ENCODE data around the gene TMPO. TPM values are rescaled to one million over a fixed set of nuclear protein-coding genes. Genes with fewer than 3 reads are reported as not detected.
"Not testable (repeated sequence)": the region's sequence is repeated elsewhere in the genome, so short reads cannot be mapped to it uniquely, and the experiment has no call there.

The TMPO gene
- total RNA-seq, 1 donor from 2014 or later = 356 TPM

DNA sequence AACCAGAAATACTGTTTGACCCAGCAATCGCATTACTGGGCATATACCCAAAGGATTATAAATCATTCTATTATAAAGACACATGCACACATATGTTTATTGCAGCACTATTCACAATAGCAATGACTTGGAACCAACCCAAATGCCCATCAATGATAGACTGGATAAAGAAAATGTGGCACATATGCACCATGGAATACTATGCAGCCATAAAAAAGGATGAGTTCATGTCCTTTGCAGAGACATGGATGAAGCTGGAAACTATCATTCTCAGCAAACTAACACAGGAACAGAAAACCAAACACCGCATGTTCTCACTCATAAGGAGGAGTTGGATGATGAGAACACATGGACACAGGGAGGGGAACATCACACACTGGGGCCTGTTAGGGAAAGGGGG is 61.4 kb downstream of the TMPO start:
- intact Hi-C loops (cut with micrococcal nuclease) = not testable (repeated sequence)

DNA sequence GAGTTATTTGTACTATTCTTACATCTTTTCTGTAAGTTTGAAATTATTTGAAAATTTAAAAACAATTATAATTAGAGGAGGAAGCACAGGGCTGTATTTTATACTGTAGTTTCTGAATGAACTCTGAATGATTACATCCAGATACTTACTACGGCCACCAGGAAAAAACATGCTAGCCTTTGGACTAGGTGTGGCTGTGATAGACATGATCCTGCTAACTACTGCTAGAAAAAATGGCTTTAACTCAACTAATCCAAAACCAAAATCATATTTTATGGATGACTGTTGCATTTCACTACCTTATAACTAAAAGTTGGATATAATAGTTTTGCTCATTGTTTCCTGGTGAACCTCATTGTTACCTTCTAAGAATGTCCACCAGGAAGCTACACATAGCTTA is 63.0 kb downstream of the TMPO start:
- intact Hi-C loops (cut with micrococcal nuclease) = no loop called here

DNA sequence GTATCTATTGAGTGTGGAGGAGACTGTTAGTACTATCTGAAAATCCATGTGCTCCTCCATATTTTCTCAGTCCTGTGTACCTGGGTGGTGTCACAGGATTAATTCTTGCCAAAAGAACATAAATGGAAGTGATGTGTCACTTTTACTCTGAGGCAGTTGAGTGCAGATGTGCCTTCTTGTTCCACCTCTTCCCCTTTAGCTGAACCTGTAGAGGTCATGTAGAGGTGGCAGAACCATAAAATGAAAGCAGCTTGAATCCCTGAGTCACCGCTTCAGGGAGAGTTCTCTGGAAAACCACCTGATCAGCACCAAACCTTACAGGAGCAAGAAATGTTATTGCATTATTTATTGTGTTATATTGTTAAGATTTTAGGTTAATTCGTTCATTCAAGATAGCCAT is 63.4 kb downstream of the TMPO start:
- intact Hi-C loops (cut with micrococcal nuclease) = no loop called here

DNA sequence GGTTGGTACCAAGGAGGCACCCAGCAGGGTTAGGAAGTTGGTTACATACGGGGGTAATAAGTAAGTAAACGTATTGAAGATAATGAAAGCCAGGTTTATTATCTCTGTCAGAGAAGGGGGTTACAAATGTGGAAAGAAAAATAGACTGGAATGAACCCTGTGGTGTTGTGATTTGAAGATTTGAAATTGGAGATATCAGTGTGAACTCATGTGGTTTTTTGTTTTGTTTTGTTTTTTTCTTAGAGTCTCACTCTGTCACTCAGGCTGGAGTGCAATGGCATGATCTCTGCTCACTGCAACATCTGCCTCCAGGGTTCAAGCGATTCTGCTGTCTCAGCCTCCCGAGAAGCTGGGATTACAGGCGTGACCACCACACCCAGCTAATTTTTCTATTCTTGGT is 64.0 kb downstream of the TMPO start:
- intact Hi-C loops (cut with micrococcal nuclease) = no loop called here

DNA sequence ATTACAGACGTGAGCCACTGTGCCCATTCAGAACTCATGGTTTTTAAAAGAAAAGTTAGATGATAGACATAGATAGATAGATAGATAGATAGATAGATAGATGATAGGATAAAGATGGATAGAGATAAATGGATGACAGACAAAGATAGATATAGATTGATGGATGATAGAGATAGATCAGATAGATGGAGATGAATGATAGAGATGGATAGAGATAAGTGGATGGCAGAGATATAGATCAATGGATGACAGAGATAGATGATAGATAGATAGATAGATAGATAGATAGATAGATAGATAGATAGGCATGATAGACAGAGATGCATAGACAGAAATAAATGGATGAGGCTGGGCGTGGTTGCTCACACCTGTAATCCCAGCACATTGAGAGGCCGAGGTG is 64.4 kb downstream of the TMPO start:
- intact Hi-C loops (cut with micrococcal nuclease) = no loop called here

DNA sequence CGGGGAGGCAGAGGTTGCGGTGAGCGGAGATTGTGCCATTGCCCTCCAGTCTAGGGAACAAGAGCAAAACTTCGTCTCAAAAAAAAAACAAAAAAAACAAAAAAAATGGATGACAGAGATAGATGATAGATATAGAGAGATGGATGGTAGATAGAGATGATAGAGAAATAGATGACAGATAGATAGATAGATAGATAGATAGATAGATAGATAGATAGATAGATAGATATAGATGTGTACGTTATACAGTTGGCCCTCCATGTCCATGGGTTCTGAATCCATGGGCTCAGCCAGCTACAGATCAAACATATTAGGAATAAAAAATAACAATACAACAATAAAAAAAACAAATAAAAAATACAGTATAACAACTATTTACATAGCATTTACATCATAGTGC is 65.3 kb downstream of the TMPO start:
- intact Hi-C loops (cut with micrococcal nuclease) = no loop called here

GRCh38 chr12:98581101-98581500 is 65.7 kb downstream of the TMPO start:
- intact Hi-C loops (cut with micrococcal nuclease) = no loop called here

- intact Hi-C loops (cut with micrococcal nuclease) = no loop called here
Measured at GRCh38 chr12:98582093-98582492, 66.7 kb downstream of the TMPO start.

DNA sequence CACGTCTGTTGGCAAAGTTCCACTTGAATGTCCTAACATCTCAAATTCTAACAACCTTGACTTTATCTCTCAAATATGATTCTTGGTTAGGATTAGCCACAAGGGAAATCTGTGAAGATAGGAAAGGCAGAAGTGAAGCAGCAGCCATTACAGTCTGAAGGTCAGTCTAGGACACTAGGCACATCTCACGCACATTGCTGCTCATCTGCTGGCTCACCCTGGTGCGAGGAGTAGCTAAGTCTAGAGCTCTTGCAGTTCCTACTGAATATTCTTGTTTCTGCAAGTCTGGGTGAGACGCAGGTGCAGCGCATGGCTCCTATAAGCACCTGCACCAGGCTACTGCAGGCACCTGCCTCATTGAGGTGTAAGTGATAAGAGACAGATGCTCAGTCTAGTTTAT is 71.7 kb downstream of the TMPO start:
- intact Hi-C loops (cut with micrococcal nuclease) = loop anchor here (5.0 kb wide), 1 partner anchor 1865 kb away; no protein-coding TSS in a partner anchor

DNA sequence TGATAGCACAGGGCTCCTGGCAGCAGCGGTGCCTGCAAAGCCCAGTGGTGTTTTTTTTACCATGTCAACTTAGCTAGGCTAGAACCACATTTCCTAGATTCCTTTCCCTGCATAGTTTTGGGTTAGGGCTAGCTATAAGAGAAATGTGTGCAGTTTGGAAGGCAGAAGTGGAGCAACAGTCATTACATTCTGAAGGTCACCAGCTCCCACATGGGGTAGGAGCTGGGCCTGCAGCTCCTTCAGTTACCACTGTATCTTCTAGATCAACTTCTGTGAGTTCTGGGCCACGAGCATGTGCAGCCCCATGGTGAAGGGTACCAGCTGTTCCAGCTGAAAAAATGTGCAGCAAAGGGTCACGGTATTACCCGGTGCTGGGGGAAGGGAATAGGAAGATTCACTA is 75.8 kb downstream of the TMPO start:
- intact Hi-C loops (cut with micrococcal nuclease) = no loop called here

- intact Hi-C loops (cut with micrococcal nuclease) = loop anchor here (1.0 to 2.0 kb wide), 6 partner anchors 27 to 1686 kb away; partner anchors contain the start of genes APAF1, DEPDC4, NEDD1 and SCYL2
Measured at GRCh38 chr12:98592825-98593322, 77.5 kb downstream of the TMPO start.

DNA sequence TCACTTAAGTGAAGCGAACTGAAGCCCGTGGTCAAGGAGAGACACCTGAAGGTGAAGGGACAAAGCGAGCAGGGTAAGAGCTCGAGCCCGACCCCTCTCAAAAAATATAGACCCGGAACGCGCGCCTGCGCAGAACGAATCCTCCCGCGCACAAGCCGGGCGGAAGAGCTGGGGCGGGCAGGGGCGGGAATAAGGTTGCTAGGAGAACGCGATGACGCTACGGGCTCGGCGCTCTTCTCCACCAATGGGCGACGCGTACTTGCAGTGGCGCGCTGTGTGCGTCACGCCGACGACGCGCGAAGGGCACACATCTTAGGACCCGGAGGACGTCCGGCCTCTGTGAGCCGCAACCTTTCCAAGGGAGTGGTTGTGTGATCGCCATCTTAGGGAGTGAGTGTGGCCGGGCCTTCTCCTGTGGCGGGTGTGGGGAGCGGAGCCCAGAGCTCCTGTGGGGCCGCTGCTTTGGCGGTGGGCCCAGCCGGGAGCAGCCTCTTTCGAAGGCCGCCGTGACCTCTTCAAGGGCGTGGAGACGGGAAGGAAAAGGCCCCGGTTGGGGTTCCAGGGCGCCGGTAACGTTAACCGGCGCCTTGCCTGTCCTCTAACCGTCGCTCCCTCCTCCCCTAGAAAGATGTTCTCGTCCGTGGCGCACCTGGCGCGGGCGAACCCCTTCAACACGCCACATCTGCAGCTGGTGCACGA is 78.1 kb downstream of the TMPO start, which contains the start of gene SLC25A3:
SLC25A3 (plus strand) TSS at position 336 of the 699 bp plus-strand sequence; CDS start at position 629, 293 bp downstream.
- intact Hi-C loops (cut with micrococcal nuclease) = loop anchor here (1.0 to 2.0 kb wide), 6 partner anchors 27 to 1687 kb away; partner anchors contain the start of genes APAF1, DEPDC4, NEDD1 and SCYL2

DNA sequence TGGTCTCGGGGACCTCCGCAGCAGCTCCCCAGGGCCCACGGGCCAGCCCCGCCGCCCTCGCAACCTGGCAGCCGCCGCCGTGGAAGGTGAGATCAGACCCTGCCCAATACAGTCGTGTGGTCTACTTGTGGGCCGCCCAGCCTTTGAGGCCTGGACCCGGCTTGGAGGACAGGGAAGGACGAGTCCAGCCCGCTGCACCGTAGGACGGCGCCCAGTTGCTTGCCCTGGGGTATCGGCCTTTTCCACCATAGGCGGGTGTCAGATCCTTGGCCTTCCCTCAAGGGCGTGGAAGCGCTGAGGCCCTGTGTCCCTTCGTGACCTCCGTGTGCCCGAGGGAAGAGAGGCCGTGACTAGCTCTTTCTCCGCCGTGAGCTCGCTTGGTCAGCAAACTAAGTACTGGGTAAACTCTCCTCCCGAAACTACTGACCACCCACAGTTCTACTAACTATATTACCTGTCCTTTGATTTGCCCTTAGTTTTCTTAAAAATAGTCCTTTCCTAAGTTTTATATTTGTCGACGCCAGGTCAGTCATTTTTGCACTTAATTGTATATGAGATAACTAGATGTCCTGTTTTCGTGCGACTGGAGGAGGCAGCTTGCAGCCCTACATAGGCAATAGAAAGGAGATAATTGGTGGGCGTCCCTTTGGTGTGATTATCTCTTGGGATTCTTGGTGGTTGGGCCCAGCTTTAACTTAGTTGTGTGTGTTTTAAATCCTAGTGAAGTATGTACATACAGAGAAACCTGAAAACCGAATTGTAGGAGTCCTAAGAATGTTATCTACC is 78.9 kb downstream of the TMPO start:
- intact Hi-C loops (cut with micrococcal nuclease) = no loop called here

DNA sequence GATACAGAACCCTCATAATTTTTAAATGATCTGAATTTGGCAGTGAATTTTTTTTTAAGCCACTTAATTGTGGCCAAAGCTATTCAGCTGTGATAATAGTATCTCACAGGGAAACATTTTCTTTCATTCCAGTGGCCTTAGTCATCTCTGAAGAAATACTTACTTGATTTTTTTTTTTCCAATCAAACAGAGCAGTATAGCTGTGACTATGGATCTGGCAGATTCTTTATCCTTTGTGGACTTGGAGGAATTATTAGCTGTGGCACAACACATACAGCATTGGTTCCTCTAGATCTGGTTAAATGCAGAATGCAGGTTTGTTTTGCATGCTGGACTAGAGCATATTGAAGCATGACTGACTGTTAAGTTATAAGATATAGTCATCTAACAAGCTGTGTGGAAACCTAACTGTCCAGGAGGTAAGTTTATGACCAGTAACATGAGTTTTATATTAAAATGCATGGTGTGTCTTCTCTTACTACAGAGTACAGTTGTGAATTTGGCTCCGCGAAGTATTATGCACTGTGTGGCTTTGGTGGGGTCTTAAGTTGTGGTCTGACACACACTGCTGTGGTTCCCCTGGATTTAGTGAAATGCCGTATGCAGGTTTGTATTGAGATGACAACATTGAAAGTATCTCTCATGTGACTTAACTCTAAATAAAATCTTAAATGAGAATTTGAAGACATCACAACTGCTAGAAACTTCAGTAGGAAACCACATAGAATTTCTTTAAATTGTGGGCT is 80.0 kb downstream of the TMPO start:
- intact Hi-C loops (cut with micrococcal nuclease) = no loop called here

DNA sequence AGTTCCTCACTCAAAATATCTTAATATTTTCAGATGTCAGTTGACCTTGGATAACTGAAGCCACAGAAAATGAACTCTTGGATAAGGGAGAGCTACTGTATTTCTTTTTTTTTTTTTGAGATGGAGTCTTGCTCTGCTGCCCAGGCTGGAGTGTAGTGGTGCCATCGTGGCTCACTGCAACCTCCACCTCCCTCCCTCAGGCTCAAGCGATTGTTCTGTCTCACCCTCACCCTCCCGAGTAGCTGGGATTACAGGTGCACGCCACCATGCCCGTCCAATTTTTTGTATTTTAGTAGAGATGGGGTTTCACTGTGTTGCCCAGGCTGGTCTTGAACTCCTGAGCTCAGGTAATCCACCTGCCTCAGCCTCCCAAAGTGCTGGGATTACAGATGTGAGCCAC is 81.9 kb downstream of the TMPO start:
- intact Hi-C loops (cut with micrococcal nuclease) = not testable (repeated sequence)

Other genes with a start within 250 kb of the TMPO start
- 436 and 441 TPM in 2 replicates for gene SLC25A3, start 78.1 kb downstream of the TMPO start, total RNA-seq
- gene IKBIP, start 129.2 kb downstream of the TMPO start, total RNA-seq = 23.6 and 24.2 TPM in 2 replicates
- 25.6 and 33.0 TPM in 2 replicates for gene APAF1, start 129.7 kb downstream of the TMPO start, total RNA-seq

Data from T-helper 2 cell treated with Interferon-gamma antibody and Interleukin-4, amounts not matched to agents 100 ng/mL and 5 ng/mL, for 36 hours (primary cell).